ENCODE results near the gene ARMC8. TPM values are rescaled to one million over a fixed set of nuclear protein-coding genes. Genes with fewer than 3 reads are reported as not detected.

Gene ARMC8
- total RNA-seq, 1 experiment from 2014 or later: 80.9 TPM

GRCh38 chr3:138327831-138328230 lies 140.7 kb downstream of the ARMC8 start:
- Mint-ChIP-seq H3K27ac (ENCODE audit: unreplicated experiment) (no peak overlapping the region), H3K4me1 (ENCODE audit: low read depth, unreplicated experiment) (peaks cover 7% of the 10 kb centered on the region), H3K36me3 (ENCODE audit: insufficient read depth, unreplicated experiment) (peaks cover 12% of the 10 kb centered on the region), H3K4me3 (ENCODE audit: low read depth, unreplicated experiment) (no peak overlapping the region), H3K27me3 (ENCODE audit: unreplicated experiment) (peaks cover 8% of the 10 kb centered on the region), H3K9me3 (ENCODE audit: low read depth, unreplicated experiment) (no peaks in the 10 kb centered on the region)
- CTCF ChIA-PET: interaction anchor here (1.0 kb wide), 1 partner anchor 359 kb away, joined by 3 read pairs; no protein-coding TSS in a partner anchor
- intact Hi-C loops (cut with micrococcal nuclease; ENCODE audit: unreplicated experiment): no loop called here
- no peak for TF ChIP-seq CTCF (IDR thresholded peaks at IDR 0.05; ENCODE audit: unreplicated experiment)
- DNase-seq: no peak
- no TSS peak for BruUV-seq (replicated peaks)

GRCh38 chr3:138328341-138328740 lies 141.2 kb downstream of the ARMC8 start:
- CTCF ChIA-PET: interaction anchor here (0.6 to 1.1 kb wide), 3 partner anchors 27 to 359 kb away, joined by 3 to 4 read pairs (median 4); no protein-coding TSS in a partner anchor
- Mint-ChIP-seq H3K4me1 (ENCODE audit: low read depth, unreplicated experiment) (peaks cover 7% of the 10 kb centered on the region), H3K4me3 (ENCODE audit: low read depth, unreplicated experiment) (peak overlapping the region; percentile 78), H3K36me3 (ENCODE audit: insufficient read depth, unreplicated experiment) (peaks cover 12% of the 10 kb centered on the region), H3K27ac (ENCODE audit: unreplicated experiment) (no peak overlapping the region), H3K9me3 (ENCODE audit: low read depth, unreplicated experiment) (no peaks in the 10 kb centered on the region), H3K27me3 (ENCODE audit: unreplicated experiment) (peaks cover 8% of the 10 kb centered on the region)
- DNase-seq: no peak
- intact Hi-C loops (cut with micrococcal nuclease; ENCODE audit: unreplicated experiment): no loop called here
- no TSS peak for BruUV-seq (replicated peaks)
- TF ChIP-seq CTCF (IDR thresholded peaks at IDR 0.05; ENCODE audit: unreplicated experiment): no peak

GRCh38 chr3:138329127-138329983 lies 142.3 kb downstream of the ARMC8 start, which contains the start of gene NME9:
TSS of gene NME9 (minus strand) at chr3:138329851. CDS start at chr3:138329335, 516 bp downstream.
- TF ChIP-seq CTCF (IDR thresholded peaks at IDR 0.05; ENCODE audit: unreplicated experiment): peak; percentile 78
- H3K9me3 Mint-ChIP-seq (ENCODE audit: low read depth, unreplicated experiment): no peaks in the 10 kb centered on the region
- no TSS peak for BruUV-seq (replicated peaks)
- DNase-seq: peak; percentile 99
- peak within 1 kb of the TSS; percentile 79 for H3K27ac Mint-ChIP-seq (ENCODE audit: unreplicated experiment)
- intact Hi-C loops (cut with micrococcal nuclease; ENCODE audit: unreplicated experiment): no loop called here
- peaks cover 7% of the 10 kb centered on the region for H3K4me1 Mint-ChIP-seq (ENCODE audit: low read depth, unreplicated experiment)
- H3K4me3 Mint-ChIP-seq (ENCODE audit: low read depth, unreplicated experiment): peak within 1 kb of the TSS; percentile 78
- peaks cover 5% of the 10 kb centered on the region for H3K27me3 Mint-ChIP-seq (ENCODE audit: unreplicated experiment)
- H3K36me3 Mint-ChIP-seq (ENCODE audit: insufficient read depth, unreplicated experiment): peaks cover 12% of the 10 kb centered on the region
- CTCF ChIA-PET: interaction anchor here (0.5 to 1.1 kb wide), 5 partner anchors 18 to 153 kb away, joined by 3 to 4 read pairs (median 3); partner anchors contain the start of gene MRAS

- no TSS peak for BruUV-seq (replicated peaks)
- intact Hi-C loops (cut with micrococcal nuclease; ENCODE audit: unreplicated experiment): loop anchor here (5.0 to 10.0 kb wide), 5 partner anchors 87 to 592 kb away; partner anchors contain the start of gene CEP70
- no peak for DNase-seq
- TF ChIP-seq CTCF (IDR thresholded peaks at IDR 0.05; ENCODE audit: unreplicated experiment): no peak
- no peaks in the 10 kb centered on the region for H3K9me3 Mint-ChIP-seq (ENCODE audit: low read depth, unreplicated experiment)
- H3K27ac Mint-ChIP-seq (ENCODE audit: unreplicated experiment): peak overlapping the region; percentile 79
- peaks cover 12% of the 10 kb centered on the region for H3K36me3 Mint-ChIP-seq (ENCODE audit: insufficient read depth, unreplicated experiment)
- CTCF ChIA-PET: interaction anchor here (0.5 kb wide), 1 partner anchor 152 kb away, joined by 3 read pairs; no protein-coding TSS in a partner anchor
- H3K27me3 Mint-ChIP-seq (ENCODE audit: unreplicated experiment): peaks cover 10% of the 10 kb centered on the region
- peak overlapping the region; percentile 78 for H3K4me3 Mint-ChIP-seq (ENCODE audit: low read depth, unreplicated experiment)
- peaks cover 7% of the 10 kb centered on the region for H3K4me1 Mint-ChIP-seq (ENCODE audit: low read depth, unreplicated experiment)
Measured at GRCh38 chr3:138329984-138330293, 142.8 kb downstream of the ARMC8 start.

All from Calu3 (cell line).